Liver (tissue), 9 donors: Measurements from ENCODE around the gene SLX9. TPM values are rescaled to one million over a fixed set of nuclear protein-coding genes. Genes with fewer than 3 reads are reported as not detected.

Experiments
- DNase-seq: peaks from one replicate; pipeline ENCODE4 v3.0.0-alpha.2; 2017; ENCODE audit warnings: low spot score
- H3K27ac ChIP-seq, 2 donors: one replicate each; pipeline ENCODE4 v1.7.0; 2013; ENCODE audit warnings: inconsistent platforms in 2 of 2, low read length in 2 of 2, control low read depth in 1 of 2, low read depth in 1 of 2, mild to moderate bottlenecking in 1 of 2
- H3K27me3 ChIP-seq, 4 donors: one replicate each; pipeline versions ENCODE4 v1.6.1 to v1.7.0; 2013; ENCODE audit warnings: low read length in 3 of 4, inconsistent platforms in 1 of 4, mild to moderate bottlenecking in 1 of 4, moderate library complexity in 1 of 4; ENCODE audit not compliant: control insufficient read depth in 4 of 4, insufficient read depth in 4 of 4
- H3K36me3 ChIP-seq, 4 donors: one replicate each; pipeline versions ENCODE4 v1.6.1 to v1.7.0; 2013; ENCODE audit warnings: low read length in 3 of 4, mild to moderate bottlenecking in 3 of 4, low read depth in 1 of 4, moderate library complexity in 1 of 4; ENCODE audit not compliant: control insufficient read depth in 4 of 4, insufficient read depth in 3 of 4
- H3K4me1 ChIP-seq, 4 donors: one replicate each; pipeline versions ENCODE4 v1.6.1 to v1.7.0; 2013; ENCODE audit warnings: low read length in 3 of 4, mild to moderate bottlenecking in 3 of 4, moderate library complexity in 1 of 4; ENCODE audit not compliant: control insufficient read depth in 4 of 4, insufficient read depth in 4 of 4
- H3K4me3 ChIP-seq, 3 donors: one replicate each; pipeline versions ENCODE4 v1.6.1 to v1.7.0; 2013; ENCODE audit warnings: low read length in 3 of 3, control low read depth in 1 of 3, low read depth in 1 of 3, mild to moderate bottlenecking in 1 of 3
- H3K9ac ChIP-seq, 2 donors: one replicate each; pipeline ENCODE4 v1.7.0; 2013; ENCODE audit warnings: low read length in 2 of 2, mild to moderate bottlenecking in 2 of 2, moderate library complexity in 2 of 2, control low read depth in 1 of 2, low read depth in 1 of 2
- H3K9me3 ChIP-seq, 4 donors: one replicate each; pipeline versions ENCODE4 v1.6.1 to v1.7.0; 2013; ENCODE audit warnings: low read length in 3 of 4; ENCODE audit not compliant: control insufficient read depth in 4 of 4
- ATF3 ChIP-seq: IDR thresholded peaks from 2 replicates; pipeline ENCODE4 v1.6.1; 2016; ENCODE audit warnings: antibody characterized with exemption
- CTCF ChIP-seq: fragments of 150-350 bp; IDR thresholded peaks from 2 replicates; pipeline ENCODE4 v1.5.1; 2017; ENCODE audit warnings: improper control_type of control experiment, low read depth, low read length; ENCODE audit not compliant: missing input control
- EGR1 ChIP-seq, 2 donors: IDR thresholded peaks; 2 replicates each; pipeline ENCODE4 v1.6.1; 2016 to 2018; ENCODE audit warnings: antibody characterized with exemption in 2 of 2, low read depth in 2 of 2
- FOXA1 ChIP-seq: IDR thresholded peaks from 2 replicates; pipeline ENCODE4 v1.6.1; 2016; ENCODE audit warnings: antibody characterized with exemption
- FOXA2 ChIP-seq: IDR thresholded peaks from 2 replicates; pipeline ENCODE4 v1.6.1; 2016; ENCODE audit warnings: antibody characterized with exemption
- GABPA ChIP-seq, 2 donors: IDR thresholded peaks in 1 of 2; conservative IDR thresholded peaks in 1 of 2; 2 replicates each; pipeline ENCODE4 v1.6.1; 2016; ENCODE audit warnings: antibody characterized with exemption in 2 of 2, mild to moderate bottlenecking in 1 of 2, moderate library complexity in 1 of 2
- HNF4G ChIP-seq: IDR thresholded peaks from 2 replicates; pipeline ENCODE4 v1.6.1; 2016; ENCODE audit warnings: antibody characterized with exemption
- JUND ChIP-seq, 2 donors: IDR thresholded peaks; 2 replicates each; pipeline ENCODE4 v1.6.1; 2016; ENCODE audit warnings: antibody characterized with exemption in 2 of 2
- NR2F2 ChIP-seq: IDR thresholded peaks from 2 replicates; pipeline ENCODE4 v1.6.1; 2016; ENCODE audit warnings: antibody characterized with exemption
- RAD21 ChIP-seq, 2 donors: IDR thresholded peaks; 2 replicates each; pipeline ENCODE4 v1.6.1; 2016; ENCODE audit warnings: antibody characterized with exemption in 2 of 2, mild to moderate bottlenecking in 2 of 2
- REST ChIP-seq: IDR thresholded peaks from 2 replicates; pipeline ENCODE4 v1.6.1; 2016; ENCODE audit warnings: antibody characterized with exemption, mild to moderate bottlenecking
- RXRA ChIP-seq, 2 donors: IDR thresholded peaks; 2 replicates each; pipeline ENCODE4 v1.6.1; 2017 to 2018; ENCODE audit warnings: antibody characterized with exemption in 2 of 2, mild to moderate bottlenecking in 1 of 2
- SP1 ChIP-seq: IDR thresholded peaks from 2 replicates; pipeline ENCODE4 v1.6.1; 2018; ENCODE audit warnings: antibody characterized with exemption, mild to moderate bottlenecking
- TAF1 ChIP-seq: conservative IDR thresholded peaks from 2 replicates; pipeline ENCODE4 v1.6.1; 2016; ENCODE audit warnings: antibody characterized with exemption, mild to moderate bottlenecking
- YY1 ChIP-seq: IDR thresholded peaks from 2 replicates; pipeline ENCODE4 v1.6.1; 2016; ENCODE audit warnings: antibody characterized with exemption, mild to moderate bottlenecking
- ZBTB33 ChIP-seq: IDR thresholded peaks from 2 replicates; pipeline ENCODE4 v1.6.1; 2016; ENCODE audit warnings: antibody characterized with exemption
- WGBS: extraction: QIAGEN DNeasy Blood & Tissue Kit; methylation state at CpG from one replicate; pipeline ENCODE4 v1.1.7; 2013; 5-methylcytosine and 5-hydroxymethylcytosine counted together
- polyA plus RNA-seq, 2 donors: library from polyadenylated mRNA; stranded (reverse) in 1 of 2; unstranded in 1 of 2; fragments of 200-250 nt in 1 of 2; fragments of >200 nt in 1 of 2; fragmentation: Nextera tagmentation in 1 of 2; extraction: Ambion mirVana in 1 of 2; gene quantifications; one replicate each; pipeline versions ENCODE4 v1.2.1 to v1.2.3, GENCODE V29; 2013 to 2015
- total RNA-seq, 2 donors: library from RNA; depleted of rRNA; stranded (reverse); fragments of >200 nt; gene quantifications; one replicate each; pipeline ENCODE4 v1.2.3, GENCODE V29; 2014
- donor health status: healthy.
- donor health status: healthy.
- donor health status: healthy.
- donor health status: healthy.
- donor health status: healthy.

SLX9 gene
- total and polyA plus RNA-seq, 4 donors: 7.5 to 20.3 (median 12.2) TPM

GRCh38 chr21:44933918-44934260 is 5.9 kb upstream of the SLX9 start:
- Histone ChIP-seq H3K9ac (no peak overlapping the region), H3K4me1 (peaks cover 17 to 24% (median 20%) of the 10 kb centered on the region in 4 donors), H3K36me3 (no peaks in the 10 kb centered on the region), H3K27me3 (no peaks in the 10 kb centered on the region), H3K9me3 (no peaks in the 10 kb centered on the region), H3K27ac (no peak overlapping the region), H3K4me3 (no peak overlapping the region)
- WGBS: 89% methylated on average over 6 of the region's 6 CpGs
- DNase-seq: no peak
- TF ChIP-seq ZBTB33: no peak
- no peak for TF ChIP-seq HNF4G
- TF ChIP-seq SP1: no peak
- no peak for TF ChIP-seq ATF3
- TF ChIP-seq GABPA (IDR thresholded peaks at IDR 0.05 in 1 of 2, conservative IDR thresholded peaks at IDR 0.05 in 1 of 2): no peak
- TF ChIP-seq TAF1: no peak
- TF ChIP-seq NR2F2: no peak
- TF ChIP-seq YY1: no peak

GRCh38 chr21:44934276-44934675 is 5.6 kb upstream of the SLX9 start:
- no peak for DNase-seq
- Histone ChIP-seq H3K36me3 (no peaks in the 10 kb centered on the region), H3K4me3 (no peak overlapping the region), H3K27ac (no peak overlapping the region), H3K9me3 (no peaks in the 10 kb centered on the region), H3K9ac (no peak overlapping the region), H3K27me3 (no peaks in the 10 kb centered on the region), H3K4me1 (peaks cover 19 to 28% (median 23%) of the 10 kb centered on the region in 4 donors)
- no peak for TF ChIP-seq REST
- no peak for TF ChIP-seq FOXA2
- TF ChIP-seq FOXA1: no peak
- TF ChIP-seq EGR1 (IDR thresholded peaks at IDR 0.05; ENCODE audit: low read depth in 2 of 2): no peak
- TF ChIP-seq RXRA (IDR thresholded peaks at IDR 0.05): no peak
- no peak for TF ChIP-seq JUND (IDR thresholded peaks at IDR 0.05)
- TF ChIP-seq NR2F2: no peak
- TF ChIP-seq ZBTB33: no peak
- TF ChIP-seq GABPA (IDR thresholded peaks at IDR 0.05 in 1 of 2, conservative IDR thresholded peaks at IDR 0.05 in 1 of 2): no peak
- no peak for TF ChIP-seq ATF3
- TF ChIP-seq HNF4G: no peak
- TF ChIP-seq CTCF: no peak
- no peak for TF ChIP-seq YY1
- no peak for TF ChIP-seq TAF1
- TF ChIP-seq RAD21 (IDR thresholded peaks at IDR 0.05): no peak
- TF ChIP-seq SP1: no peak
- 97% methylated on average over 6 of the region's 6 CpGs for WGBS
